ENCODE measurements around the gene HCN1.
"Not testable (repeated sequence)": the region's sequence is repeated elsewhere in the genome, so short reads cannot be mapped to it uniquely, and the experiment has no call there.

Gene HCN1

DNA sequence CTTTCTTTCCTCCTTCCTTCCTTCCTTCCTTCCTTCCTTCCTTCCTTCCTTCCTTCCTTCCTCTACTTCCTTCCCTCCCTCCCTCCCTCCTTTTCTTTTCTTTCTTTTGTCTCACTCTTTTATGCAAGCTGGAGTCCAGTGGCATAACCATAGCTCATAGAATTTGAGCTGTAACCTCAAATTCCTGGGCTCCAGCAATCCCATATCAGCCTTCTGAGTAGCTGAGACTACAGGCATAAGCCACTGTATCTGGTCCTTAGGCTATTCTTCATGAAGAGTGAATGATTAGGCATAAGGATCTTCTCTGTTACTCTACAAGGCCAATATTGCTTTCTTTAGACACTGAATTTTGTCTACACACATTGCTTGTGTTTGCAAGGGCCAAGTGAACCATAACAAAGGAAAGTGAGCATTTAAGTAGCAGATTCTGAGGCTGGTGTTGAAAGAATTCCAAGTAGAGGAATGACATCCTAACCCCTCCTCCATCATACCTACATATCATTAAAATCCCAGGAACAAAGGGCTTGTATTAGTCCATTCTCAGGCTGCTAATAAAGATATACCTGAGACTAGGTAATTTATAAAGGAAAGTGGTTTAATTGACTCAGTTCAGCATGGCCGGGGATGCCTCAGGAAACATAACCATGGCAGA lies 293.2 kb downstream of the HCN1 start:
- Histone ChIP-seq H3K36me3 (ENCODE audit: control insufficient read depth in 2 of 2, insufficient read depth in 2 of 2, low read length in 2 of 2) (no peaks in the 10 kb centered on the region), H3K27me3 (ENCODE audit: control insufficient read depth in 2 of 2, insufficient read depth in 2 of 2, low read length in 2 of 2) (no peaks in the 10 kb centered on the region), H3K27ac (ENCODE audit: low read depth in 2 of 2, low read length in 2 of 2) (no peak overlapping the region), H3K4me3 (ENCODE audit: low read length in 2 of 2) (no peak overlapping the region), H3K9ac (ENCODE audit: low read depth in 1 of 2, low read length in 2 of 2) (no peak overlapping the region), H3K4me1 (ENCODE audit: control insufficient read depth in 2 of 2, insufficient read depth in 2 of 2, low read length in 2 of 2) (no peaks in the 10 kb centered on the region), H3K9me3 (ENCODE audit: control insufficient read depth in 2 of 2, low read length in 2 of 2) (no peaks in the 10 kb centered on the region)

DNA sequence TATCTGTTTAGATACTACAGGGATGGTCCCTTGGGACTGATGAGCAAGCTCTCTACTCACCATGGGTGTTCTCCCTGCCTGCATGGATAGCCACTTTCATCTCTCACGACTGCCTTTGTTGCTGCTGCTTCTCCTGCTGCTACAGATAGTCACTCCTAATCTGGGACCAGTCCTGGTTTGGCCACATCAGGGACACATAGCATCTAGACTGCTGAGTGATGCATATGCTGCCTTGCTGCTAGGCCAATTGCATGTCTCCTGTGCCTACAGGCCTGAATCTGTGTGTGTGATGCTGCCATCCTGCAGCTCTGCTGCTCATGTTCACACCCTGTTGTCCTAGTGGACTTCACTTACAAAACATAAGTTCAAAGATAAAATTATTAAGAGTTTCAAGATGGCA lies 297.1 kb downstream of the HCN1 start:
- Histone ChIP-seq H3K4me3 (ENCODE audit: low read length in 2 of 2) (no peak overlapping the region), H3K27ac (ENCODE audit: low read depth in 2 of 2, low read length in 2 of 2) (no peak overlapping the region), H3K36me3 (ENCODE audit: control insufficient read depth in 2 of 2, insufficient read depth in 2 of 2, low read length in 2 of 2) (no peaks in the 10 kb centered on the region), H3K9me3 (ENCODE audit: control insufficient read depth in 2 of 2, low read length in 2 of 2) (no peaks in the 10 kb centered on the region), H3K9ac (ENCODE audit: low read depth in 1 of 2, low read length in 2 of 2) (no peak overlapping the region), H3K4me1 (ENCODE audit: control insufficient read depth in 2 of 2, insufficient read depth in 2 of 2, low read length in 2 of 2) (no peaks in the 10 kb centered on the region), H3K27me3 (ENCODE audit: control insufficient read depth in 2 of 2, insufficient read depth in 2 of 2, low read length in 2 of 2) (no peaks in the 10 kb centered on the region)

DNA sequence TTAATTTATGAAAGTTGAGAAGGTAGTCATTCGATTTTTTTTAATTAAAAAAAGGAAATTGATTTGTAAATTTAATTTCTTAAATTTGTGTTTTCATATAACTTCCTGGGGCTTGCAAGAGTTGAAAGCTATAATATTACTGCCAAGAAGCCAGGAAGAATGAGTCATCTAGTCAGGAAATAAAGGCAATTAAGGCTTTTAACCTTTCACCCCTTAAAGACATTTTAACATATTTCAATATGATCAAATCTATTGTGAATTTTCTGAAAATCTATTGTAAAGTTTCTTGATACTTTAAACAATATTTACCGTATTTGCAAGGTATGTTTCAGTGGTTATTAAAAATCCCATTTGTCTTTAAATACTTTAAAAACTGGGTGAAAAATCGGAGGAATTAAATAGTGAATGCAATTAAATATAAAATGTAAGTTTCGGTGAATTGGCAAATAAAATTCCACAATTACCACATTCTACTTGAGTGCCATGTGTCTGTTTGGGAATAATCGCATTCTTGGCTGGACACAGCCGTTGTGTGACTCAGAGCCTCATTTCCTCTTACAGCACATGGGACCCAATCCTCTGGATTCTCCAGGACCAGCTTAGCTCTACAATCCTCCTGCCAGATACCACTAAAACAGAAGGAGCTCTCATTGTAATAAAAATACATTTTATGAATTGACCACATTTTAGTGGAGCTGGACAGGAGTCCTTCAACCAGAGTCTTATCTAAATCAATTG lies 310.7 kb downstream of the HCN1 start:
- no peak overlapping the region for H3K4me3 ChIP-seq (ENCODE audit: low read length in 2 of 2)
- H3K27ac ChIP-seq (ENCODE audit: low read depth in 2 of 2, low read length in 2 of 2): no peak overlapping the region
- no peak overlapping the region for H3K9ac ChIP-seq (ENCODE audit: low read depth in 1 of 2, low read length in 2 of 2)
- no peaks in the 10 kb centered on the region for H3K27me3 ChIP-seq (ENCODE audit: control insufficient read depth in 2 of 2, insufficient read depth in 2 of 2, low read length in 2 of 2)
- no peaks in the 10 kb centered on the region for H3K36me3 ChIP-seq (ENCODE audit: control insufficient read depth in 2 of 2, insufficient read depth in 2 of 2, low read length in 2 of 2)
- H3K9me3 ChIP-seq (ENCODE audit: control insufficient read depth in 2 of 2, low read length in 2 of 2): no peaks in the 10 kb centered on the region
- no peaks in the 10 kb centered on the region for H3K4me1 ChIP-seq (ENCODE audit: control insufficient read depth in 2 of 2, insufficient read depth in 2 of 2, low read length in 2 of 2)

DNA sequence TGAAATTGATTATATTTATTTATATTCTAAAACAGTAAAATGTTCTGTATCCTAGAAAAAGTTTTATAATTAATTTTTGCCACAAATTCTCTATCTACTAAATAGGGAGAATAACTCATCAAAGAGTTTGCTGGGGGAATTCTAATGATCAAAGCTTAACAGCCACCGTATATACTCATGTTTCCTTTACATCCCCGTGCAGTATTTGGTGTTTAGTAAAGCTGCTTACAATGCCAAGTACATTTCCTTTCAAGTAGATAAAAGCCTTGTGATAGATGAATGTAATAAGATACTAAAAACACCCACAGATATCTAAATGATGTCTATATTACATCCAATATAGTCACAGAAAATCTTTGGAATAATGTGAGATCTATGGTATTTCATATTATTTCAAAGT lies 312.2 kb downstream of the HCN1 start:
- Histone ChIP-seq H3K9me3 (ENCODE audit: control insufficient read depth in 2 of 2, low read length in 2 of 2) (no peaks in the 10 kb centered on the region), H3K4me1 (ENCODE audit: control insufficient read depth in 2 of 2, insufficient read depth in 2 of 2, low read length in 2 of 2) (no peaks in the 10 kb centered on the region), H3K27me3 (ENCODE audit: control insufficient read depth in 2 of 2, insufficient read depth in 2 of 2, low read length in 2 of 2) (no peaks in the 10 kb centered on the region), H3K36me3 (ENCODE audit: control insufficient read depth in 2 of 2, insufficient read depth in 2 of 2, low read length in 2 of 2) (no peaks in the 10 kb centered on the region), H3K9ac (ENCODE audit: low read depth in 1 of 2, low read length in 2 of 2) (no peak overlapping the region), H3K4me3 (ENCODE audit: low read length in 2 of 2) (no peak overlapping the region), H3K27ac (ENCODE audit: low read depth in 2 of 2, low read length in 2 of 2) (no peak overlapping the region)

DNA sequence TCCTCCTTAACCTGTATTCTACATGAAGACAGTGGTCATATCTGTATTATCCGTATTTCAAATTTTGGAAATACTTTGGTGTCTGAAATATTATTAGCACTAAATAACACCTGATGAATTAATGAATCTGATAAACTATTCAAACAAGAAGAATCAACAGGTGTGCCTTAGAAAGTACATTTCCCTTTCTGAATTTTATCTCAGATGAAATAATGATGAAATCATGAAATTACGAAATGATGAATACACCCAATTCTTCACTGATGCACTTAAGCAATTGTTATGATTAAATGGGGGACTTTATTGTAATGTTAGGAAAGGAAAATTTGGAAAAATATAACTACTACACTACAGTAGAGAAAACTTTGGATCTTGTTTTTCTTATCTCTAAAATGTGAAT lies 313.6 kb downstream of the HCN1 start:
- no peaks in the 10 kb centered on the region for H3K4me1 ChIP-seq (ENCODE audit: control insufficient read depth in 2 of 2, insufficient read depth in 2 of 2, low read length in 2 of 2)
- no peak overlapping the region for H3K27ac ChIP-seq (ENCODE audit: low read depth in 2 of 2, low read length in 2 of 2)
- no peaks in the 10 kb centered on the region for H3K9me3 ChIP-seq (ENCODE audit: control insufficient read depth in 2 of 2, low read length in 2 of 2)
- no peak overlapping the region for H3K4me3 ChIP-seq (ENCODE audit: low read length in 2 of 2)
- H3K9ac ChIP-seq (ENCODE audit: low read depth in 1 of 2, low read length in 2 of 2): no peak overlapping the region
- no peaks in the 10 kb centered on the region for H3K36me3 ChIP-seq (ENCODE audit: control insufficient read depth in 2 of 2, insufficient read depth in 2 of 2, low read length in 2 of 2)
- no peaks in the 10 kb centered on the region for H3K27me3 ChIP-seq (ENCODE audit: control insufficient read depth in 2 of 2, insufficient read depth in 2 of 2, low read length in 2 of 2)

DNA sequence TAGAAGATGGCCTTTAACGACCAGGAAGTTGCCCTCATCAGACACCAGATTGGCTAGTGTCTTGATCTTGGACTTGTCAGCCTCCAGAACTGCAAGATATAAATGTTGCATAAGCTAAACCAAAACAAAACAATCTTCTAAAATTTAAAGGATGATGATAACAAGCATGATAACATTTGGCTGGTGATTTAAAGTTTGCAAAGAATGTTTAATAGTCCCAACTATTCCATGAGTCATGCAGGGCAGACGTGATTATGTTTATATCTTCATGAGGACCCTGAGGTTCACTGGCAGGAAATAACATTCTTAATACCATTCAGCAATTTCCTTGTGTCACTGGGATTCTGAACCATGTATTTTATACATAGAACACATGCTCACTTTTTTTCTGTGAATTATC lies 319.8 kb downstream of the HCN1 start:
- Histone ChIP-seq H3K27me3 (ENCODE audit: control insufficient read depth in 2 of 2, insufficient read depth in 2 of 2, low read length in 2 of 2) (no peaks in the 10 kb centered on the region), H3K36me3 (ENCODE audit: control insufficient read depth in 2 of 2, insufficient read depth in 2 of 2, low read length in 2 of 2) (no peaks in the 10 kb centered on the region), H3K4me3 (ENCODE audit: low read length in 2 of 2) (no peak overlapping the region), H3K27ac (ENCODE audit: low read depth in 2 of 2, low read length in 2 of 2) (no peak overlapping the region), H3K4me1 (ENCODE audit: control insufficient read depth in 2 of 2, insufficient read depth in 2 of 2, low read length in 2 of 2) (no peaks in the 10 kb centered on the region), H3K9me3 (ENCODE audit: control insufficient read depth in 2 of 2, low read length in 2 of 2) (no peaks in the 10 kb centered on the region), H3K9ac (ENCODE audit: low read depth in 1 of 2, low read length in 2 of 2) (no peak overlapping the region)

- no peaks in the 10 kb centered on the region for H3K27me3 ChIP-seq (ENCODE audit: control insufficient read depth in 2 of 2, insufficient read depth in 2 of 2, low read length in 2 of 2)
- no peak overlapping the region for H3K27ac ChIP-seq (ENCODE audit: low read depth in 2 of 2, low read length in 2 of 2)
- no peak overlapping the region for H3K4me3 ChIP-seq (ENCODE audit: low read length in 2 of 2)
- no peaks in the 10 kb centered on the region for H3K9me3 ChIP-seq (ENCODE audit: control insufficient read depth in 2 of 2, low read length in 2 of 2)
- no peaks in the 10 kb centered on the region for H3K36me3 ChIP-seq (ENCODE audit: control insufficient read depth in 2 of 2, insufficient read depth in 2 of 2, low read length in 2 of 2)
- no peaks in the 10 kb centered on the region for H3K4me1 ChIP-seq (ENCODE audit: control insufficient read depth in 2 of 2, insufficient read depth in 2 of 2, low read length in 2 of 2)
- no peak overlapping the region for H3K9ac ChIP-seq (ENCODE audit: low read depth in 1 of 2, low read length in 2 of 2)
Measured at GRCh38 chr5:45372629-45373028, 323.6 kb downstream of the HCN1 start.

DNA sequence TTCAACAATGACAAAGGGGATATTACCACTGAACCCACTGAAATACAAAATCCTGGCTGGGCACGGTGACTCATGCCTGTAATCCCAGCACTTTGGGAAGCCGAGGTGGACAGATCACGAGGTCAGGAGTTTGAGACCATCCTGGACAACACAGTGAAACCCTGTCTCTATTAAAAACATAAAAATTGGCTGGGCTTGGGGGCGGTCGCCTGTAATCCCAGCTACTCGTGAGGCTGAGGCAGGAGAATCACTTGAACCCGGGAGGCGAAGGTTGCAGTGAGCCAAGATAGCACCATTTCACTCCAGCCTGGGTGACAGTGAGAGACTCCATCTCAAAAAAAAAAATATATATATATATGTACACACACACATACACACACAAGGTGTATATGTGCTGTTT lies 324.8 kb downstream of the HCN1 start:
- not testable (repeated sequence) for H3K9ac ChIP-seq (ENCODE audit: low read depth in 1 of 2, low read length in 2 of 2)

GRCh38 chr5:45355189-45355992 lies 340.8 kb downstream of the HCN1 start:
- Histone ChIP-seq H3K4me3 (ENCODE audit: low read length in 2 of 2) (no peak overlapping the region), H3K4me1 (ENCODE audit: control insufficient read depth in 2 of 2, insufficient read depth in 2 of 2, low read length in 2 of 2) (no peaks in the 10 kb centered on the region), H3K27ac (ENCODE audit: low read depth in 2 of 2, low read length in 2 of 2) (no peak overlapping the region), H3K36me3 (ENCODE audit: control insufficient read depth in 2 of 2, insufficient read depth in 2 of 2, low read length in 2 of 2) (no peaks in the 10 kb centered on the region), H3K27me3 (ENCODE audit: control insufficient read depth in 2 of 2, insufficient read depth in 2 of 2, low read length in 2 of 2) (no peaks in the 10 kb centered on the region), H3K9me3 (ENCODE audit: control insufficient read depth in 2 of 2, low read length in 2 of 2) (no peaks in the 10 kb centered on the region), H3K9ac (ENCODE audit: low read depth in 1 of 2, low read length in 2 of 2) (no peak overlapping the region)

More for the DNA sequence above, 324.8 kb downstream of the HCN1 start:
- not testable (repeated sequence) for H3K4me3 ChIP-seq (ENCODE audit: low read length in 2 of 2); H3K36me3 ChIP-seq (ENCODE audit: control insufficient read depth in 2 of 2, insufficient read depth in 2 of 2, low read length in 2 of 2); H3K27ac ChIP-seq (ENCODE audit: low read depth in 2 of 2, low read length in 2 of 2); H3K4me1 ChIP-seq (ENCODE audit: control insufficient read depth in 2 of 2, insufficient read depth in 2 of 2, low read length in 2 of 2); H3K27me3 ChIP-seq (ENCODE audit: control insufficient read depth in 2 of 2, insufficient read depth in 2 of 2, low read length in 2 of 2); H3K9me3 ChIP-seq (ENCODE audit: control insufficient read depth in 2 of 2, low read length in 2 of 2)

- no peak overlapping the region for H3K9ac ChIP-seq (ENCODE audit: low read depth in 1 of 2, low read length in 2 of 2)
- H3K27me3 ChIP-seq (ENCODE audit: control insufficient read depth in 2 of 2, insufficient read depth in 2 of 2, low read length in 2 of 2): no peaks in the 10 kb centered on the region
- no peak overlapping the region for H3K27ac ChIP-seq (ENCODE audit: low read depth in 2 of 2, low read length in 2 of 2)
- no peak overlapping the region for H3K4me3 ChIP-seq (ENCODE audit: low read length in 2 of 2)
- no peaks in the 10 kb centered on the region for H3K9me3 ChIP-seq (ENCODE audit: control insufficient read depth in 2 of 2, low read length in 2 of 2)
- H3K36me3 ChIP-seq (ENCODE audit: control insufficient read depth in 2 of 2, insufficient read depth in 2 of 2, low read length in 2 of 2): no peaks in the 10 kb centered on the region
- no peaks in the 10 kb centered on the region for H3K4me1 ChIP-seq (ENCODE audit: control insufficient read depth in 2 of 2, insufficient read depth in 2 of 2, low read length in 2 of 2)
Measured at GRCh38 chr5:45336464-45336863, 359.7 kb downstream of the HCN1 start.
